ENCODE data around the gene OGFR.

GRCh38 chr20:62817975-62818591, 13.4 kb downstream of the OGFR start:
- no peak for TF ChIP-seq CTCF (IDR thresholded peaks at IDR 0.05 in 2 of 3, conservative IDR thresholded peaks at IDR 0.05 in 1 of 3; ENCODE audit: borderline replicate concordance in 1 of 3, insufficient read depth in 1 of 3, low read depth in 2 of 3, low read length in 2 of 3)
- no peak for TF ChIP-seq REST (IDR thresholded peaks at IDR 0.05; ENCODE audit: low read depth)
- no peak for TF ChIP-seq EZH2phosphoT487 (IDR thresholded peaks at IDR 0.05; ENCODE audit: borderline replicate concordance)
- TF ChIP-seq ZFX (IDR thresholded peaks at IDR 0.05) = no peak
- TF ChIP-seq POLR2AphosphoS5 (IDR thresholded peaks at IDR 0.05; ENCODE audit: low read depth, low read length) = no peak
- no peak for TF ChIP-seq CEBPB (IDR thresholded peaks at IDR 0.05; ENCODE audit: low read depth)
- TF ChIP-seq EGR1 (IDR thresholded peaks at IDR 0.05; ENCODE audit: low read depth) = no peak
- TF ChIP-seq SRF (IDR thresholded peaks at IDR 0.05; ENCODE audit: low read depth) = no peak
- no peak for TF ChIP-seq MAX (IDR thresholded peaks at IDR 0.05)
- no peak for TF ChIP-seq ZBTB33 (IDR thresholded peaks at IDR 0.05; ENCODE audit: extremely low read depth, insufficient replicate concordance, low read length)
- no peak for TF ChIP-seq ATF3 (IDR thresholded peaks at IDR 0.05)
- TF ChIP-seq POLR2A (IDR thresholded peaks at IDR 0.05; ENCODE audit: borderline replicate concordance, extremely low read depth, insufficient read depth, insufficient read length) = no peak
- no peak for TF ChIP-seq RAD21 (IDR thresholded peaks at IDR 0.05; ENCODE audit: low read depth)

Data from HCT116 (cell line).